ENCODE results near the gene IRAK2. TPM values are rescaled to one million over a fixed set of nuclear protein-coding genes. Genes with fewer than 3 reads are reported as not detected.

Gene IRAK2
- total RNA-seq (1 to 10 TPM; 1.4 to 1.8 (median 1.5) TPM), polyA plus RNA-seq (1 to 10 TPM; 1.1 to 2.3 TPM)
- long read RNA-seq, donor 1, partial matches to known transcripts: 0 of 1 reads
- long read RNA-seq, donor 1, other reads (novel, unspliced or antisense): 1 of 1 reads
- long read RNA-seq, donor 2, partial matches to known transcripts: 17 of 100 reads
- long read RNA-seq, donor 2, other reads (novel, unspliced or antisense): 83 of 100 reads
- long read RNA-seq, donor 3, partial matches to known transcripts: 0 of 2 reads
- long read RNA-seq, donor 3, other reads (novel, unspliced or antisense): 1 of 2 reads

DNA sequence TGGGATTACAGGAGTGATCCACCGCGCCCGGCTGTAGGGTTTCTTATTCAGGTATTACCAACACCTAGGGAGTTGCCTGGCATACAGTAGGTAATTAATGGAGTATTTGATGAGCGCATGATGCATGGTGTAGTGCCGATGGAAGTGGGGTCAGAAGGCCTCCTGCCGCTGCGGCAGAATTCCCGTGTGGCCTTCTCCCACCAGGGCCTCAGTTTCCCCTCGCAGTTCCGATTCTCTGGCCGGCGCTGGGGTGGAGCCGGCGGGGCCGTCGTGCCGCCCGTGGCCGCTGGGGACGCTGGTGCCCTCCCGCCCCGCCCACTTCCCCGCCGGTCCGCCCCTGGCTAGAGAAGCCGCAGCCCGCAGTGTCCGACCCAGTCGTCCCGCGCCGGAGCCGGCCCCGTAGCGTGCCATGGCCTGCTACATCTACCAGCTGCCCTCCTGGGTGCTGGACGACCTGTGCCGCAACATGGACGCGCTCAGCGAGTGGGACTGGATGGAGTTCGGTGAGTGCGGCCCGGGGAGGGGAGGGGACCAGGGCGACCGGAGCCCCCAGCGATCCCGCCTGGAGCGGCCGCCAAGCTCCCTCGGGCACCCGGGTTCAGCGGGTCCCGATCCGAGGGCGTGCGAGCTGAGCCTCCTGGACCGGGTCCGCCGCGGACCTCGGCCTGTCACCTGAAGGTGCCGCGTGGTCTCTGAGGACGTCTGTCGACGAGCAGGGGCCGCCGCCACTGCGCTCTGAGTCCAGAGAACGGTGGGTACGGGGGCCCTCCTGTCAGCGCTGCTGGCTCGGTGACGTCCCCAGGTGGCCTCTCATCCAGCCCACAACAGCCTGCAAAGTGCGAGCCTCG lies at the start of gene IRAK2:
IRAK2 (plus strand) TSS at position 374 of the 848 bp plus-strand sequence; CDS start at position 410, 36 bp downstream.
- Histone ChIP-seq H3K4me3 (peak within 1 kb of the TSS; percentile 86), H3K9me3 (no peaks in the 10 kb centered on the region), H3K27ac (peak within 1 kb of the TSS; percentile 8 to 70), H3K4me1 (ENCODE audit: insufficient read depth) (peaks cover 7% of the 10 kb centered on the region), H3K27me3 (no peaks in the 10 kb centered on the region), H3K36me3 (no peaks in the 10 kb centered on the region)
- 2 to 8% (median 3%) methylated on average over 28 to 76 of the region's 76 CpGs for WGBS, 3 donors
- intact Hi-C loops (cut with DNase I): loop anchor here in 1 of 4 donors (5.0 kb wide), 1 partner anchor 68 kb away; no protein-coding TSS in a partner anchor
- TF ChIP-seq, protein P1, sequence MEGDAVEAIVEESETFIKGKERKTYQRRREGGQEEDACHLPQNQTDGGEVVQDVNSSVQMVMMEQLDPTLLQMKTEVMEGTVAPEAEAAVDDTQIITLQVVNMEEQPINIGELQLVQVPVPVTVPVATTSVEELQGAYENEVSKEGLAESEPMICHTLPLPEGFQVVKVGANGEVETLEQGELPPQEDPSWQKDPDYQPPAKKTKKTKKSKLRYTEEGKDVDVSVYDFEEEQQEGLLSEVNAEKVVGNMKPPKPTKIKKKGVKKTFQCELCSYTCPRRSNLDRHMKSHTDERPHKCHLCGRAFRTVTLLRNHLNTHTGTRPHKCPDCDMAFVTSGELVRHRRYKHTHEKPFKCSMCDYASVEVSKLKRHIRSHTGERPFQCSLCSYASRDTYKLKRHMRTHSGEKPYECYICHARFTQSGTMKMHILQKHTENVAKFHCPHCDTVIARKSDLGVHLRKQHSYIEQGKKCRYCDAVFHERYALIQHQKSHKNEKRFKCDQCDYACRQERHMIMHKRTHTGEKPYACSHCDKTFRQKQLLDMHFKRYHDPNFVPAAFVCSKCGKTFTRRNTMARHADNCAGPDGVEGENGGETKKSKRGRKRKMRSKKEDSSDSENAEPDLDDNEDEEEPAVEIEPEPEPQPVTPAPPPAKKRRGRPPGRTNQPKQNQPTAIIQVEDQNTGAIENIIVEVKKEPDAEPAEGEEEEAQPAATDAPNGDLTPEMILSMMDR (IDR thresholded peaks at IDR 0.05): peak; percentile 65 to 93 (median 77)
- TF ChIP-seq EP300 (IDR thresholded peaks at IDR 0.05): no peak
- peak; percentile 69 to 82 (median 73) for DNase-seq

DNA sequence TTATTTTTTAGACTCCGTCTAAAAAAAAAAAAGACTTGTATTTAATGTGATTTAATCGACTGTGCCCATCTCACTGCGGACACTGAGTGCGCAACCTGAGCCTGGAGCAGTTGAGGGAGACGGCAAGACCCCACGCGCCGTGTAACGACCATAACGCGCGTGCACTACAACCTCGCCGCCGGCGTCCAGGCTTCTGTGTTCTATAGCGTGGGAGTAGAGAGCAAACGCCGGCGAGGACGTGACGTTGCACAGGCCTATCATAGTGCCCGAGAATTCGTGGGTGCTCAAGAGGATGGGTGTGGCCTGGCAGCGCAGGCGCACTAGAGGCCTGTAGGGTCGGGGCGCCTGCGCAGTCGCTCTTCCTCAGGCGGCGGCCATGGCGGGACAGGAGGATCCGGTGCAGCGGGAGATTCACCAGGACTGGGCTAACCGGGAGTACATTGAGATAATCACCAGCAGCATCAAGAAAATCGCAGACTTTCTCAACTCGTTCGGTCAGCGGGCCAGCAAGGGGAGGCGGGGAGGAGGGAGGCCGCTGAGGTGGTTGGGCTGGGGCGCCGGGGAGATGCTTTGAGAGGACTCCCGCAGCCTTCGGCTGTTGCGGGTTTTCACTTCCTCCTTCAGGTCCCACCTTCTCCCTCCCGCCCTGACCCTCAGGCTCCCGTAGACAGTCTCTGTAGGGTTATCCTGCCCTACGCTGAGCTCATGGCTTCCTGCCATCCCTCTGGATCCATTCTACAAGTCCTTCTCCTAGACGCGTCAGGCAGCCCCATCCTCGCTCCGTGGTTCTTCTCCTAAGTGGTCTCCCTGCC lies 49.2 kb upstream of the IRAK2 start, which contains the start of gene BRK1:
BRK1 (plus strand) TSS at position 350 of the 812 bp plus-strand sequence; CDS start at position 377, 27 bp downstream.
- 0 to 1% (median 0%) methylated on average over 50 to 54 of the region's 54 CpGs for WGBS, 3 donors
- intact Hi-C loops (cut with DNase I): no loop called here

DNA sequence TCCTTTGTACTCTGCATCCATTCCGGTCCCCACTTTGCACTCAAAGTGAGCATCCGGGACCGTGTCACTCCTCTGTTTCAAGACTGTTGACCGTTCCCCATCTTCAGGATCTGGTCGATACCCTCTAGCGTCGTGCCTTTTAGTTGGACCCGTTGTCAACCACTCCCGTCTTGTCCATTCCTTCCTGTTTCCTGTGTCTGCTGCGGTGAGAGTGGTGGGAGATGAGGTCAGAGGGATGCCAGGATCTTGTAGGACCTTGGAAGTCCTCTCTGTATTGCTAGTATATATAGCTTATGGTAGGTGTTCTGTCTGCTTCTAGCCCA lies 48.6 kb upstream of the IRAK2 start:
- intact Hi-C loops (cut with DNase I): no loop called here
- WGBS, 3 donors: 0% methylated on average over 10 of the region's 10 CpGs

More for the DNA sequence above, 49.2 kb upstream of the IRAK2 start, which contains the start of gene BRK1:
- peak within 1 kb of the TSS; percentile 86 for H3K4me3 ChIP-seq
- no peaks in the 10 kb centered on the region for H3K36me3 ChIP-seq
- DNase-seq: peak; percentile 93 to 96 (median 93)
- TF ChIP-seq, protein P1 (IDR thresholded peaks at IDR 0.05): no peak
- TF ChIP-seq POLR2A (IDR thresholded peaks at IDR 0.05) (peak; percentile 73), EP300 (IDR thresholded peaks at IDR 0.05) (no peak)
- H3K9me3 ChIP-seq: no peaks in the 10 kb centered on the region
- no peaks in the 10 kb centered on the region for H3K27me3 ChIP-seq
- H3K27ac ChIP-seq: peak within 1 kb of the TSS in 1 of 2 donors; percentile 53
- H3K4me1 ChIP-seq (ENCODE audit: insufficient read depth): peaks cover 6% of the 10 kb centered on the region

More for the DNA sequence above, 48.6 kb upstream of the IRAK2 start:
- no peaks in the 10 kb centered on the region for H3K9me3 ChIP-seq
- no peak for TF ChIP-seq POLR2A (IDR thresholded peaks at IDR 0.05)
- TF ChIP-seq EP300 (IDR thresholded peaks at IDR 0.05): no peak
- TF ChIP-seq, protein P1 (IDR thresholded peaks at IDR 0.05): no peak
- H3K36me3 ChIP-seq: no peaks in the 10 kb centered on the region
- H3K4me3 ChIP-seq: peak overlapping the region; percentile 86
- DNase-seq: no peak
- H3K27ac ChIP-seq: peak overlapping the region in 1 of 2 donors; percentile 53
- no peaks in the 10 kb centered on the region for H3K27me3 ChIP-seq
- H3K4me1 ChIP-seq (ENCODE audit: insufficient read depth): peaks cover 6% of the 10 kb centered on the region

Data from ovary (tissue), 10 donors.